NCI-H748 (cell line): ENCODE measurements around the gene PALS1.
"Not testable (repeated sequence)": the region's sequence is repeated elsewhere in the genome, so short reads cannot be mapped to it uniquely, and the experiment has no call there.

Source experiments
- DNase-seq: peaks from one replicate; lab custom pipeline; 2025; ENCODE audit not compliant: unreplicated experiment; lab: John Stamatoyannopoulos, UW

The PALS1 gene

DNA sequence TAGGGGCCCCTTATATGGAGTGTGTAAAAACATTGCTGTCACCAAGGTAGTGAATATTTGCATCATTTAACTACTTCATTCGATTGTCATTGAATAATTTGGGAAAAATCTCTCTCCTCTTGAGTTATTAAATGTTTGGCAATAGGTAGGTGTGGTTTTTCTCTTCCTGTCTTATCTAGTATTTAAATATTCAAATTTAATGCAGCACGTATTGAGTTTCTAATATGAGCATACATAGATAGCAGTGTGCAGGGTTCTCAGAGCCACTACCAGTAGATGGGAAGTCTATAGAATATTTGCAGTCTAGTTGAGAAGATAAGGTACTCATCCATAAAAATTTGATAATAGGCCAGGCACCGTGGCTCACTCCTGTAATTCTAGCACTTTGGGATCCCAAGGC is 16.7 kb downstream of the PALS1 start:
- no peak for DNase-seq

GRCh38 chr14:67260965-67261364 is 19.7 kb downstream of the PALS1 start:
- DNase-seq, result no peak

GRCh38 chr14:67263499-67264149 is 22.4 kb downstream of the PALS1 start:
- DNase-seq, result no peak

DNA sequence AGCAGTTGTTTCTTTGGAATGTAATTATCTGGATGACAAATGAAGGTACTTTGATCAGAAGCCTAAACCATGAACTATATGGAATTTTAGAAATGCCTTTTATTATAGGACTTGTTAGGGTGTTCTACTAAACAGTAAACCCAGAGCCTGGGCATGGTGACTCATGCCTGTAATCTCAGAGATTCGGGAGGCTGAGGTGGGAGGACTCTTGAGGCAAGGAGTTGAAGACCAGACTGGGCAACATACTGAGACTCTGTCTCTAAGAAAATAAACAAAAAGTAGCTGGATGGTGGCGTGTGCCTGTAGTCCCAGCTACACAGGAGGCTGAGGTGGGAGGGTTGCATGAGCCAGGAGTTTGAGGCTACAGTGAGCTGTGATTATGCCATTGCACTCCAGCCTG is 23.9 kb downstream of the PALS1 start:
- DNase-seq, result no peak

DNA sequence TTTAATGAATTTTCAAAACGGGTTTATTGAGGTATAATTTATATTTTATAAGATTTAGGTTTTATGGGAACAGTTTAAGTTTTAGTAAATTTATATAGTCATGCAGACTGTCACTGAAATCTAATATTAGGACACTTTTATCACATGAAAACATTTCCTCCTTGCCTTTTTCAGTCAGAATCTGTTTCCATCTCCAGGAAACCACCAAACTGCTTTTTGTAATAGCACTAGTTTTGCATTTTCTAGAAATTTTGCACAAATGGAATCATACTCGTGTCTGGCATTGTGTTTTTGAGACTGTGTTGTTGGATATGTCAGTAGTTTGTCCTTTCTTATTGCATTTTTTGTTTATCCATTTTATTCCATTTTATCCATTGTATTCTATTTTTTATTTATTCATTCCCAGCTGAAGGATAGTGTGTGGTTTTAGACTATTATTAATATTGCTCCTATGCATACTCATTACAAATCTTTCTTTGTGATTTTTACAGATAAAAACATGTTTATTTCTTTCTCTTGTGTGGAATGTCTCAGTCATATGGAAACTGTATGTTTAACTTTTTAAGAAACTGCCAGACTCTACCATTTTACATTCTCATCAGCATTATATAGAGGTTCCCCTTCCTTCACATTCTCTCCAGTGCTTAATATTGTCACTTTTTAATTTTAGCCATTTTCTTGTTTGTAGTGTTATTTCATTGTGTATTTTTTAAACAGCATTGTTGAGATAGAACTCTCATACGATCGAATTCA is 26.5 kb downstream of the PALS1 start:
- no peak for DNase-seq

DNA sequence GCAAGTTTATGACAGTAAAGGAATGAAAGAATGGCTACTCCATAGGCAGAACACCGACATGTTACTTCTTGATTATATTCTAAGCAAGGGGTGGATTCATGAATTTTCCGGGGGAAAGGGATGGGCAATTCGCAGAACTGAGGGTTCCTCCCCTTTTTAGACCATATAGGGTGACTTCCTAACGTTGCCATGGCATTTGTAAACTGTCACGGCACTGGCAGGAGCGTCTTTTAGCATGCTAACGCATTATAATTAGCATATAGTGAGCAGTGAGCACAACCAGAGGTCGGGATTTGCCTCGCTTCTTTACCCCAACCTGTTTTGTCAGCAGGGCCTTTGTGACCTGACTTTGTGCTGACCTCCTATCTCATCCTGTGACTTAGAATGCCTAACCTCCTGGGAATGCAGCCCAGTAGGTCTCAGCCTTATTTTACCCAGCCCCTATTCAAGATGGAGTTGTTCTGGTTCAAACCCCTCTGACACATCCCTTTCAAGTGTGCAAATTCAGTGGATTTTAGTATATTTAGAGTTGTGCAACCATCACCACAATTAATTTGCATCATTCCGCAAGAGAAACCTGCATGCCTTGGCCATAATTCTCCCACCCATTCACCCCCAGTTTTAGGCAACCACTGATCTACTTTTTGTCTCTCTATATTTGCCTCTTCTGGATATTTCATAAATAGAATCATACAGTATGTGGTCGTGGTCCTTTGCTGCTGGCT is 27.4 kb downstream of the PALS1 start:
- DNase-seq, result no peak

DNA sequence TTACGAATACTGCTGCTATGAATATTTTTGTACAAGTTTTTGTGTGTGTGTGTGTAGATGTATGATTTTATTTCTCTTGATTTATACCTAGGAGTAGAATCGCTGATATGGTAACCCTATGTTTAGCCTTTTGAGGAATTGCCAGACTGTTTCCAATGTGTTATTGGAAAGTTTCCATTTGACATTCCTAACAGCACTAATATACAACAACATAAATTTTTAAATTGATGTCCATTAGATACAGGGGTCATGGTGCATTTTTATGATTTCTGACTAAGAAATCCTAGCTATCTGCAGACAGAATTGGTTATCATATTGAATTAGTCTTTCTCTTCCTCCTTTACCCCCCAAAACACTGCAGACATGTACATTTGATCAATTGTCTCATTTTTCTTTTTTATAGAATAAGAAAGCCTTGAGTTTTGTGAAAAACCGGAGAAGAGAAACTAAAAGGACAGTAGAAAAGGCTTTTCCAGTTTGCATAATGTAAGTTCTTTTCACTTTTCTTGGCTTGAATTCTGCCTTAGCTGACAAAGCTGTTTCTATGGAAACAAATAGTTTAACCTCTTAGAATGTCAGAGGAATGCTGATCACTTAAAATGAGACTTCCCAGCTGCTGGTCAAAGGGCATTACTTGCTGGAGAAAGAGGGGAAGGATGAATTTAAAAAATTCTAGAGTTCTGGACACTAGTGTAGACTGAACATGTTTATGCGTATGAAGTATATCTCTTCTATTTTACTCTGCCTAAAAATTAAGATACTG is 28.2 kb downstream of the PALS1 start:
- DNase-seq, result no peak

DNA sequence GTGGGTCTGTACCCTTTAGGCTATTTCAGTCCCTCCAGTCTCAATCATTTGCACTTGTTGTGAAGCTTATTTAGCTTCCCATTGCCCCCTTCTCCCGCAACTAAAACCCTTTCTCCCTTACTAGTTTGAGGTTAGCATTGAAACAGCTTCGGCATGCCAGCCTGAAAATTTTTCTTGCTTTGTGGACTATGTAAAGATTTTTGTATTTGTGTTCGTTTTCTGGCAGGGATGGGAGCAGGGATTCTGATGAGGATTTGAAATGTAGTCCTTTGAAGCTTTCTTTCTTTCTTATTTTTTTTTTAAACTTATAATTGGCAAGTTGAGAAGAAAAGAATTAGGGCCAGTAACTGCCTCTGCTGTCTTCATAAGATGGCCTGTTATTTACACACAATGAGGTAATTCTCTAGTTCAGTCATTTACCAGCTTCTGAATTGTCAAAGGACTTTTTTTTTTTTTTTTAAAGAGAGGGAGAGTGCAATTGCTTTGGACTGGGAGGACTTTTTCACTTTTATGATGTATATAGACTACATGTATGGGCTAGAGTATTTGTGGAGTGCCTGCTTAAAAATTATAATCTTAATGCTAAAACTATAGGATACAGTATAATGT is 29.0 kb downstream of the PALS1 start:
- DNase-seq, result no peak

DNA sequence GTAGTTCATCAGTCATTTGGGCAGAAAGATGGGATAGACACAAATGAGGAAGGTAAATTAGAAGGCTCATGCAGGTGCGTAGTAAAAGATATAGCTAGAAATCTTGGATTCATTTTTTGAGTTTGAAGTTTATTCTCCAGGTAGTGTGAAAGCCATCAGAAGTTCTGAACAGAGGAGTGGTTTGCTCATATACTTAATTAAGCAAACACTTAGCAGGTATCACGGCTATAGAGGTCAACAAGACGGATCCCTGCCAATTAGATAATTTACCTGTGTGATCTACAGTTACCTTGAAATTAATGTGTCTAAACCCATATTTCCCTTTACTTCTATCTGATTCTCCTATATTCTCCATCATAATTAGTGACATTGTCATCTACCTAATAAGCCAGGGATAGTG is 29.7 kb downstream of the PALS1 start:
- DNase-seq, result no peak

DNA sequence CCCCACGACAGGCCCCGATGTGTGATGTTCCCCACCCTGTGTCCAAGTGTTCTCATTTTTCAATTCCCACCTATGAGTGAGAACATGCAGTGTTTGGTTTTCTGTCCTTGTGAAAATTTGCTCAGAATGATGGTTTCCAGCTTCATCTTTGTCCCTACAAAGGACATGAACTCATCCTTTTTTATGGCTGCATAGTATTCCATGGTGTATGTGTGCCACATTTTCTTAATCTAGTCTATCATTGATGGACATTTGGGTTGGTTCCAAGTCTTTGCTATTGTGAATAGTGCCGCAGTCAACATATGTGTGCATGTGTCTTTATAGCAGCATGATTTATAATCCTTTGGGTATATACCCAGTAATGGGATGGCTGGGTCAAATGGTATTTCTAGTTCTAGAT is 32.0 kb downstream of the PALS1 start:
- not testable (repeated sequence) for DNase-seq

DNA sequence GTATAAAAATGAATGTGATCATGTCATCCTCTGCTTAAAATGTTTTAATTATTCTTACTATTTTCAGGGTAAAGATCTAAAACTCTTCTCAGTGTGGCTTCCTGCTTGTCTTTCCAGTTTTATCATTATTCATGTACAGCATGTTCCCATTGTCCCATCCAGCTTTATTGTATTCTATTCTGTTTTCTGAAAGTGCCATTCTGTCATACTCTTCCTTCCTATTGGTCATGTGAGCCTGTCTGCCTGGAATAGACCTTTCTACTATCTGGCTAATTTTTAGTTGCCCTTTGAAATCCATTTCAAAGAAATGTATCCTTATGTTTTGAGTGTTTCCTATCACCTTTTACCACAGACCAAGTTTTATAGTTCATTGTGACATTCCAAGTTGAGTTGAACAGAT is 34.9 kb downstream of the PALS1 start:
- no peak for DNase-seq

- DNase-seq, result no peak
These were observed 39.3 kb downstream of the PALS1 start for GRCh38 chr14:67280506-67280905.

DNA sequence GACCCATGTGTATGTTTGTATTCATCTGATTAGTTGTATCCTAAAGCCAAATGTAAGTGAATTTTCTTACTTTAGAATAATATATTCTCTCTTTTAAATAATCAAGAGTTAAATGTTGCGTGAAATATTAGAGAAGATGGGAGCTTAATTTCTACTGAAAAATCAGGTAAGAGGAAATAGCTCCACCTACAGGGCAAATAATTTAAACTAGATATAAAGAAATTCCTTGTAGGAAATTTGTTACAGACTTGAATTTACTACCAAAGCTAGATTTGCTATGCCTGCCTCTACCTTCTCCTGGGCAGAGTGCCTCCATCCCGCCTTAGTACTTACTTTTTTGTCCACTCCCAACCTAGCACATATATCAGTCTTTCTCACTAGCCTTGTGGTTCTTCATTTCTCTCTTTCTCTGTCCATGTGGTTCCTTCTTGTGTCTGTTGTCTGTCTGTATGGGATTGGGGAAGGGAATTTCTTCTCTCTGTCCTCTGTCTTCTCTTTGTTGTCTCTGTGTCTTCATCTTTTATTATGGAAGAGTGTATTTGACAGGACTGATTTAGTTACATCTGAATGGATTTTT is 44.7 kb downstream of the PALS1 start:
- DNase-seq, result peak; percentile 53
